ENCODE results near the gene FEV.

Gene FEV

DNA sequence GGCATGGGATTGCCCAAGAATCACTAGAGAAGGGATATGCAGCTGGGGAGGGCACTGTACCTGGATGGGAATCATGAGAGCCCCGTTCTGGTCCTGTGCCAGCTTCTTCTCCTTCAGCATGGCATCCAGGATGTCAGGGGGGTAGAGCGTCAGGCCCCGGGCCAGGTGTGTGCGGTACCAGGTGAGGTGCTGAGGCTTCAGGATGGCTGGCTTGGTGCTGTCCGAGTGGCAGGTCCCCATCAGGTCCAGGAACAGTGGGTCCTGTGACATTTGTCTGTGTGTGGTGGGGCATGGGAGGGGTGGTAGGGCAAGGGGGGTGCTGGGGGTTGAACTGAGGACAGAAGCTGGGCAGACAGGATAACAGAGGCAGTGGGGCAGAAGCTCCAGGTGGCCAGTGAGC is 43.2 kb upstream of the FEV start:
- TF ChIP-seq, protein P1, sequence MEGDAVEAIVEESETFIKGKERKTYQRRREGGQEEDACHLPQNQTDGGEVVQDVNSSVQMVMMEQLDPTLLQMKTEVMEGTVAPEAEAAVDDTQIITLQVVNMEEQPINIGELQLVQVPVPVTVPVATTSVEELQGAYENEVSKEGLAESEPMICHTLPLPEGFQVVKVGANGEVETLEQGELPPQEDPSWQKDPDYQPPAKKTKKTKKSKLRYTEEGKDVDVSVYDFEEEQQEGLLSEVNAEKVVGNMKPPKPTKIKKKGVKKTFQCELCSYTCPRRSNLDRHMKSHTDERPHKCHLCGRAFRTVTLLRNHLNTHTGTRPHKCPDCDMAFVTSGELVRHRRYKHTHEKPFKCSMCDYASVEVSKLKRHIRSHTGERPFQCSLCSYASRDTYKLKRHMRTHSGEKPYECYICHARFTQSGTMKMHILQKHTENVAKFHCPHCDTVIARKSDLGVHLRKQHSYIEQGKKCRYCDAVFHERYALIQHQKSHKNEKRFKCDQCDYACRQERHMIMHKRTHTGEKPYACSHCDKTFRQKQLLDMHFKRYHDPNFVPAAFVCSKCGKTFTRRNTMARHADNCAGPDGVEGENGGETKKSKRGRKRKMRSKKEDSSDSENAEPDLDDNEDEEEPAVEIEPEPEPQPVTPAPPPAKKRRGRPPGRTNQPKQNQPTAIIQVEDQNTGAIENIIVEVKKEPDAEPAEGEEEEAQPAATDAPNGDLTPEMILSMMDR (IDR thresholded peaks at IDR 0.05; ENCODE audit: low read depth, low read length, missing control alignments), result no peak
- no peak overlapping the region for H3K4me3 ChIP-seq (replicated peaks; ENCODE audit: low read depth, low read length)
- no peak for DNase-seq (ENCODE audit: extremely low read depth, low read depth)

DNA sequence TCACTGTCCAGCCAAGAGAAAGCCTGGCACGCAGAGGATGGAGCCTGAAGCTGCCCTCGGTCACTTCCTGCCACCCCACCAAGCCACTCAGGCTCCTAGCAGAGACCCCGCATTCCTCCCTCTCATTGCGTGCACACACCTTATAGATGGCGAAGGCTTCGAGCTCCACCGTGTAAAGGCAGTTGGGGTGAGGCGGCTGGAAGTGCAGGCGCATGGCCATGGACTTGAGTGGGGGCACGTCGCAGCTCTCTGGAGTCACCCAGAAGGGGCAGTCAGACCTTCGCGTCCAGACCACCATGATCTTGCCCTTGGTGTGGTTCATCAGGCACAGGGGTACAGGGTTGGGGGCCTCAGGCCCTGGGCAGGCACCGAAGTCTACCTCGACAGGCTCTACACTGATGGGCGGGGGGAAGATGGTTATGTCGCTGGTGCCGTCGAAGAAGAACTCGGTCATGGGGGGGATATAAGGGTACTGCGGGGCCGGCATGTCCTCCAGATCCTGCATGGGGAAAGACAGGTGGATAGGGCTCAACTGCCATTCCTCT is 42.6 kb upstream of the FEV start:
- DNase-seq (ENCODE audit: extremely low read depth, low read depth), result no peak
- H3K4me3 ChIP-seq (replicated peaks; ENCODE audit: low read depth, low read length), result no peak overlapping the region
- TF ChIP-seq, protein P1 (IDR thresholded peaks at IDR 0.05; ENCODE audit: low read depth, low read length, missing control alignments), result no peak

DNA sequence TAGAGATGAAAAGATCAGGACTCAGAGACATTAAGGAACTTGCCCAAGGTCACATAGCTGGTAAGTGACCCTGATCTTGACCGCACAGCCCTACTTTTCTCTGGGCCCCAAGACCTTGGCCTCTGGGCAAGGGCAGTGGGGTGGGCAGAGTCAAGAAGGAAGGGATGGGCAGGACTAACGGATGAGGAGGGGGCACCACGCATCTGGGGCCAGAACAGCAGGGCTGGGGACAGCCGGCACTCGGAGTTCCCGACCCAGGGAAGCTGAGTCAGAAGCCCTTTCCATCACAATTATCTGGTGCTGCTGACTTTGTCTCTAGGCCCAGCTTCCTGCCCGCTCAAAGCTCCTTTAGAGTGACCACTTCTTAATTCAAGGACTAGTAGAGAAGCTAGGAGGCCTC is 42.0 kb upstream of the FEV start:
- no peak for DNase-seq (ENCODE audit: extremely low read depth, low read depth)
- H3K4me3 ChIP-seq (replicated peaks; ENCODE audit: low read depth, low read length), result no peak overlapping the region

DNA sequence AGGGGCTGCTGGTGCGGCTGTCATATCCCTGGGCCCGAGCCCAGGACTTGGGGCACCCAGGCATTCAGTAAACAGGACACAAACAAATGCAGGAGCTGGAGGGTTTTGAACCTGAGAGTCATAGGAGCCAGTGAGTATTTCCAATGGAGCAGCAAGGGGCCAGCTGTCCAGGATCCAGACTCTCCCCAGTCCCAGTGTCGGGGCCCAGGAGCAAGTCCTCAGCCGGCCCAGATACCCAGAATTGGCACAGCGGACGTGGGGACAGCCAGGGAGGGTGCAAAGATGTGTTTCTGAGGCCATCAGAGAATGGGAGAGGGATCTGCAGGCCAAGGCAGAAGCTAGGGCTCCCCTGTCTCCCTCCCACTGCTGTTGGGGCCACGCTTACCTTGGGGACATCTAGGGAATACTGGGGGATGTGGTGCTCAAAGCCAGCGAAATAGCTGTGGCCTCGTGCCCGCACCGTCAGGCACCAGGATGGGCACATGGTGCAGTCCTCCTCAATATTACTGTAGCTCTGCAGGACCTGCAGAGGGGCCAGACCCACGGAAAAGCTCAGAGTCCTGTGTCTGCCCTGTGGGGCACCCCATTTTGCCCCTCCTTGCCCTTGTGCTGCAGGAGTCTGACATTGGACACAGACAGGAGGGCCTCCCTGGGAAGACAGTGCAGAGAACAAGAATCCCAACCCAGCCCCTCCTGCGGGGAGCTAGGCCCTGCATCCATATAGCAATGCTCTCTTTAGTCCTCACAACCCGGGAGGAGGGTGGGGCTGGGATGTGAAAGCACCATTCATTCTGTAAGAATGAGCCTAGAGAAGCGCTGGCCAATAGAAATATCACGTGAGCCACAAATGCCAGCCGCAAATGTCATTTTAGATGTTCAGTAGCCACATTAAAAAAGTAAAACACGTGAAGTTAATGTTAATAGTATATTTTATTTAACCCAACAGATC is 40.9 kb upstream of the FEV start:
- no peak for DNase-seq (ENCODE audit: extremely low read depth, low read depth)
- H3K4me3 ChIP-seq (replicated peaks; ENCODE audit: low read depth, low read length), result no peak overlapping the region
- TF ChIP-seq, protein P1 (IDR thresholded peaks at IDR 0.05; ENCODE audit: low read depth, low read length, missing control alignments), result no peak

More for the DNA sequence above, 42.0 kb upstream of the FEV start:
- TF ChIP-seq, protein P1 (IDR thresholded peaks at IDR 0.05; ENCODE audit: low read depth, low read length, missing control alignments), result no peak

DNA sequence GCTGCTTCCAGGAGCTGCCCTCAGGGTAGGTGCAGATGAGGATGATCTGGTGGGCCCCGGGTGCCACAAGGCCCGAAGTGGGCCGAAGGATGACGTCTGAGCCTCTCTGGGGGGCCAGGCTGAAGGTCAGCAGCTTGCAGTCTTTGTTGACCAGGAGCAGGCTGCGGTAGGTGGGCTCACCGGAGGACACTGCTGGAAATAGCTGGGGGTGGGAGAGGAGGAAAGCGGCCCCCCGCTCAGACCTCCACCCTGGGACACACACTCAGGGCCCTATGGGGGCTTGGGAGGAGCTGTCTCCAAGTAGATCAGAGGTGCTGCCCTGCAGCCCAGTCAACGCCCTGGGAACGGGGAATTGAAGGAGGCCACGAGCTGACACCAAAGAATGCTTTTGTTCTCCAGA is 39.1 kb upstream of the FEV start:
- TF ChIP-seq, protein P1 (IDR thresholded peaks at IDR 0.05; ENCODE audit: low read depth, low read length, missing control alignments), result no peak
- DNase-seq (ENCODE audit: extremely low read depth, low read depth), result no peak
- no peak overlapping the region for H3K4me3 ChIP-seq (replicated peaks; ENCODE audit: low read depth, low read length)

DNA sequence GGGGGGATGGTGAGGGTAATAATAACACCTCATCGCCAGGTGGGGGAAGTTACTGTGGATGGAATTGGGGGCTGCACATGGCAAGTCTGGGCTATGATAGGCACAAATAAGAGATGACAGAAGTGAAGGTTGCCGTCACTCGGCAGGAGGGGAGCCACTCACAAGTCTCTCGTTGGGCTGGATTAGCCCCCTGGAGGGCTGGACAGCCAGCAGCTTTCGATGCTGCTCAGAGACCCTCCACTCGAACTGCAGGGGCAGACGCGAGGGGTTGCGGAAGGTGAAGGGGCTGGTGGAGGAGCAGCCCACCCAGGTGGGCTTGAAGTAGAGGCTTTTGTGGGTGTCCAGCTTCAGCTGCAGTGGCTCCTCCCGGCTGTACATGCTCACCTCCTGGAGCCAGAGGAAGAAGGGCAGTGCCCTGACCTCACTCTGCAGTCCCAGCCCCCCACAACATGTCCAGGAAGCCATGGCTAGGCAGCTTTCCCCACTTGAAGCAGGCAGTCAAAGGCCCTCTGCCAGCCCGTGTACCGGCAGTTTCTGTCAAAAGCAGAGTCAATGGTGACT is 38.1 kb upstream of the FEV start:
- no peak overlapping the region for H3K4me3 ChIP-seq (replicated peaks; ENCODE audit: low read depth, low read length)
- TF ChIP-seq, protein P1 (IDR thresholded peaks at IDR 0.05; ENCODE audit: low read depth, low read length, missing control alignments), result no peak
- no peak for DNase-seq (ENCODE audit: extremely low read depth, low read depth)

All from HFF-Myc (cell line).